Nucleus accumbens (tissue), 56 donors: Measurements from ENCODE around the gene TREML4.
"Not testable (repeated sequence)": the region's sequence is repeated elsewhere in the genome, so short reads cannot be mapped to it uniquely, and the experiment has no call there.

Experiments used
- DNase-seq, 56 donors: peaks; one replicate each; lab custom pipeline; 2025; lab: John Stamatoyannopoulos, UW

TREML4 gene

GRCh38 chr6:41228096-41228495, at the start of gene TREML4:
Gene TREML4 (plus strand): TSS chr6:41228349. CDS start chr6:41228428, 79 bp downstream.
- no peak for DNase-seq

- DNase-seq, result no peak
These were observed 49.0 kb upstream of the TREML4 start for GRCh38 chr6:41179163-41179562.

DNA sequence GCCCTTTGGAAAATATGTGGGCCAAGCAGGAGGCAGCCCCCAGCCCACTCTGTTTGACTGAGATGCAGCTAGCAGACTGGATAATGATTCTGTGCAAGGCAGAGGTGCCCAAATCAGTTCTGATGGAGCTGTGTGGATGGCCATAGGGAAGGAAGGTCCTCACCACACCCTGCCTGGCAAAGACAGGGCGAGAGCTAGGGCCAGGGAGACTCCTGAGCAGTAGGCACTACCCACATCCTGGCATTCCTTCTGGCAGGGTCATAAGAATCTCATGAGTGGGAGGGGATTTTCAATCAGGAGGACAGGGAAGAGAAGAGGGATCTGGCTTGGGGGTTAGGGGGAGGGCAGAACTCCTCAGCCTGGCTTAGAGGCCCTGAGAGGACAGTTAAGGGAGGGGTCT, 46.6 kb upstream of the TREML4 start:
- no peak for DNase-seq

DNA sequence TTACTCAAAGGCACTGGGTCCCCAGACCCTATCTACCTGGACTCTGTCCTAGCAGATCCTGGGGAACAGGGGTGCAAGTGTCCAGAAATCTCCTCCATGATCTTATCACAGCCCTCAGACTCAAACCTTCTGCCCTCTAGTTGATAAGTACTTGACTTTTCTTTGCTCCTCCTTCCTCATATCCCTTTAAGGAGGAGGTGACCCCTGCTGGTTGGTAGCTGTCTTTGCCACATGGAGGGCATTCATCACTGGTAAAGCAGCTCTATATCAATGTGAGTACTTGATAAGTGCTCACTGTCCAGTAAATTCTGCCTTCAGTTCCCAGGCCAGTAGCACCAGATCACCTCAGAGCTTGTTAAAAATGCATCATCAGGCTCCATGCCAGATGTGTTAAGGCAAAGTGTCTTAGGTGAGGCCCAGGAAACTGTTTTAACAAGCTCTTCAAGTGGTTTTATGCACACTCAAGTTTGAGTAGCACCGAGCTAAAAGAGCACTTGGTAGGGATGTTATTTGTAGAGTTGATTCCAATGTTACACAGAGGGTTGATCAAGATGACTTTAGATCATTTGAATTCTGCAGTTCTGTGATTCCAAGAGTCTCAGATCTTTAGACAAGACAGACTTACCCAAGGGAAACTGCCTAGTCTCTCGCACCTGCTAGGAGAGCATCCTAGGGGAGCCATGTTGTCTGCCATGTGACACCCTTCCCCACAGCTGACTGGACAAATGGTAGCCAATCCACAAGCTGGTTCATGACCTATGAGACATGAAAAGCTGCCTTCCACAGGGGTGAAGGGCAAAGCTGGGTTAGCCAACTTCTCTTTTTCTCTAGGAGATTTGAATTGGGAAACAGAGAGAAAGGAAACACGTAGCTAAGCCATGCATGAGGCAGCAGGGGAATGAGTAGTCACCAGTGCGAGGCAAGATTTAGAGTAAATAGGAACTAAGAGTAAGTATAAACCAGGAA, 45.8 kb upstream of the TREML4 start:
- DNase-seq, result peak in 4 of 56 donors; percentile 6 to 16 (median 9)

DNA sequence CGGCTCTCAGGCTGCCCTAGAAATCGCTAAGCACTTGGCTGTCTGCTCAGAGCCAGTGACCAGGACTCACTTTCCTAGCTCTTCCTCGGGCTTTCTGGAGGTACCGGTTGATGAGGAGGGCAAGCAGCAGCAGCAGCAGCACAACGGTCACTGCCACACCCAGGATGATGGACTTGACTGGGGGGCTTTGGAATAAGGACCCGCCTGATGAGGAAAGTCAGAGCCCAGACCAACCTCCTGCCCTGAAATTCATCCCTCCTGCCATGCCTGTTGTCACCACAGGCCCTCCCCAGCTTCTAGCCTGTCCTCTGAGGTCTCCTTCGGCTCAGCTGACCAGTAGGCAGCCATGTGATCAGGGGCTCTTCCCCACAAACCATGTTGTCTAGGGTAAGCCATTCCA, 43.4 kb upstream of the TREML4 start:
- DNase-seq, result no peak

- DNase-seq, result no peak
These were observed 42.1 kb upstream of the TREML4 start for GRCh38 chr6:41186031-41186562.

GRCh38 chr6:41187924-41188886, 39.9 kb upstream of the TREML4 start:
- no peak for DNase-seq

GRCh38 chr6:41189046-41189445, 39.1 kb upstream of the TREML4 start:
- DNase-seq, result not testable (repeated sequence)

DNA sequence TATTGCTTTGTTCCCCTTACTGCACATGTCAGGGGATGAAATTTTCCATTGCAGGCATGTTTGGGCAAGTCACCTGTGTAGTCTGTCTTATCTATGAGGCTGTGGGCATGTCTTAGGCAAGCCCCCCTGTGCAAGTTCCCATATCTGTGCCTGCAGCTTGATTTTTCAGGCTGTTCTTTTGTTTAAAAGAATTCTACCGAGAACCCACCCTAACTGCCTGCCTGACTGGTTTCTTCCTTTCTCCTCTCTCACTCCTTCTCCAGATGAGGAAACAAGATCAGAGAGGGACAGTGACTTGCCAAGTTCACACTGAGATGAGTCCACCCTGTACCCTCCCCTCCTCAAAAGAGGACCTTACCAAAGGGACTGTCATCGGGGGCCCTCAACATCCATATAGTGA, 38.2 kb upstream of the TREML4 start:
- DNase-seq, result no peak

GRCh38 chr6:41190791-41191190, 37.4 kb upstream of the TREML4 start:
- no peak for DNase-seq

- peak in 2 of 56 donors; percentile 5 to 9 for DNase-seq
These were observed 36.6 kb upstream of the TREML4 start for GRCh38 chr6:41191569-41191968.

DNA sequence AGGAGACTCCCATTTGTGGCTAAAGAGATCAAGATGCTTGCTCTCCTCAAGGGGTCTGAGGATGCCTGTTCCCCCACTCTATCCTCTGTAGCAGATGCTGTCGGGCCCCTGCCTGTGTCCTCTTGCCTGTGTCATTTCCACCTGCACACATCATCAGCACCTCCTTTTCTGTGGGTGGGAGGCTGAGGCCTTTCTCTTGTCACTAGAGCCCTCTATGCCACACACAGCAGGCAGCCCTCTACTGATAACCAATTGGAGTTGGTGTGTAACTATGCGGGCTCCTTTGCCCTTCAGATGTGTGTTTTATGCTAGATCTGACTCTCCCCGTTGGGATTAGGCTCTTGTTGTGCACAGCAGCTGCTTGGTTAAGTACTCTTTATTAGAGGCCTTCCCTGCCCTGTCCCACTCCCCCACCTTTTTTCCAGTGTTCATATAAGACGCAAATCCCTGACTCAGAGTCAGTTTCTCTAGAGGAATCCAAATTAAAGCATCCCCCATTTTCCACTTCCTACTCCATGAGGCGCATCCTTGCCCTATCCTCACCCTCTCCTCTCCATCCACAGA, 34.9 kb upstream of the TREML4 start:
- no peak for DNase-seq

DNA sequence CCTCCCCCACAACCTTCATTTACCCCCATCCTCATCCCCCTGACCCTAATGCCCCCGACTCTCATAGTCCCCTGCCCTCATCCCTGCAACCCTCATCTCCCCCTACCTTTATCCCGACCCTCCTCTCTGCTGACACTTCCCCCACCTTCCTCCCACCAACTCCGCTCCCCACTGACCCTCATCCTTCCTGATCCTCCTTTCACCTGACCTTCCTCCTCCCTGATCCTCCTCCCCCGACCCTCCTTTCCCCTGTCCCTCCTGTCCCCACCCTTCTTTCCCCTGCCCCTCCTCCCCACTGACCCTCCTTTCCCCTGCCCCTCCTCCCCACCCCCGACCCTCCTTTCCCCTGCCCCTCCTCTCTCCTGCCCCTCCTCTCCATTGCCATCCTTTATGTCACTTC, 34.3 kb upstream of the TREML4 start:
- no peak for DNase-seq

DNA sequence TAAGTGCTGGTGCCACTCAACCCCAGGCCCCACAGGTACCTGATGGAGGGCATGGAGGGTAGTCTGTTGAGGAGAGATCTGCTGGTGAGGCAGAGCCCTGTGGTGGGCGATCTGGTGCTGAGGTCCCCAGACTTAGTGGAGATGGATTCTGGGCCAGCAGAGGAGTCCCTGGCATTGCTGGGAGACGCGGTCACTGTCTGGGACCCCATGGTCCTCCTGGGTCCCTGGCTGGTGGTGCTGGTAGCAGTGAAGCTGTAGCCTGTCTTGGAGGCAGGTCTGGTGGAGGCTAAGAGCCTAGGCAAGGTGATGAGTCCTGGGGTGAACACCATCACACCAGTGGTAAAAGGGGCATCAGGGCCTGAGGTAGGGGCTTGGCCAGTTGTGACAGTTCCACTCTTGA, 33.8 kb upstream of the TREML4 start:
- no peak for DNase-seq

GRCh38 chr6:41197234-41197633, 30.9 kb upstream of the TREML4 start:
- no peak for DNase-seq

DNA sequence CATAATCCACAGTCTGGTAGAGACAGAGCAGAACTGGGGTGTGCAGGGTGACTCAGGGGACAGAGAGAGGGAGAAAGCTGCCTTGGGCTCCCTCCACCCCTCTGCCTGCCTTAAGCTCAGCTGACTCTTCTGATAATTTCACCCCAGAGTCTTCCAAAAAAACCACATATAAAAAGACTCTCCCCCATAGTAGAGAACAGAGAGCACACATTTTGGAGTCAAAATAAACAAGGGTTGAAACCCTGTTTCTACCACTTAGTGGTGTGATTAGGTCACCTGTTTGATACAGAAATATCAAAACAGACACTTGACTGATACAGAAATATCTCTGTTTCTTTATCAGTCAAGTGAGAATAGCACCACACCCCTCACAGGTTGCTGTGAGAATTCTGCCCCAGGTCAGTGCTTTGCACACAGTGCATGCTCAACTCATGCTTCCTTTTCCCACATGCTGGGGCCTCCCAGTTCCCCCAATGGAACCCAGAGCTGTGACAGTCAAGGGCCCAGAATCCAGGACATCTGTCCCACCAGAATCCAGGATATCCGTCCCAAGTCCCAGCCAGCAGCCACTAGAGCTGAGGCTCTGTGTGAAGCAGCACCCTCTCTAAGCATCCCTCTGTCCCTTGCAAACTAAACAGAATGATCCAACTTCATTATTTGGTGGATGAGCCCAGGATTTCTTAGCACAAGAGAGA, 28.4 kb upstream of the TREML4 start:
- DNase-seq, result no peak

- DNase-seq, result peak in 2 of 56 donors; percentile 10 to 11
These were observed 27.8 kb upstream of the TREML4 start for GRCh38 chr6:41200296-41200900.

DNA sequence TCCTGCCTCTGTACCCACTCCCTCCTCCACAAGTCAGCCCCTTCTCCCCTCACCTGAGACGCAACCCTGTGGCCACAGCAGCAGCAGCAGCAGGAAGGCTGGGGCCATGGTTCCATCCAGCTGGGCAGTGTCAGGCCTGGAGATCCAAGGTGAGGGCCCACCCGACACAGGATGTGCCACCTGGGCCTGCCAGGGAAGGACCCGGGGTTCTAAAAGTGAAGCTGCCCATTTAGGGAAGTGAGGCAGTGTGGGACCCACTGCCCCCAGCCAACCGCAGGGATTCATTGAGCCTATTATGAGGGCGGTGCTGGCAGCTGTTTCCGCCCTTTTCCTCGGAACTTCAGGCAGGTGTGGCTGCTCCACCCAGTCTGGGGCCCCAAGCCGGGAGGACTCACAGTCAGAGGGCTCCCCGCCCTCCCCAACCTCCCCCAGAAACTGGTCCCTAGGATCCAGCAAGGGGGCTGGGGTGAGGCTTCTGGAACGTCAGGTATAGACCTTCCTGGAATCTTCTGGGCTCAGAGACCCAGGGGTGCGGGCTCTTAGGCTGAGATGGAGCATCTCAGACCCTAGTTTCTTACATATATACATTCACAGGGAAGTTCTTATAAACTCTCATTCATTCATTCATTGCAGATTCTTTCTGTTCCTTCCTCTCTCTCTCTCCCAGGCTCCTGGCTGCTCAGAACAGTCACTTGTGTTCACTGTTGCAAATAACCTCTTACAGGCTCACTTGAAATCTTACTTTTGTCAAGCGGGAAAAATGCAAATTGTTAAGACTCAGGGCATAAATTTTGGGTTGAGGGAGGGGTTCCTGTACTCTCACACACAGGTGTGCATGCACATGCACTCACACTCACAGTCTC, 27.0 kb upstream of the TREML4 start, which contains the start of gene TREML2:
TREML2 (minus strand) TSS at position 249 of the 863 bp plus-strand sequence; CDS start at position 108, 141 bp downstream.
- no peak for DNase-seq
